ENCODE measurements around the gene DLG1.

The DLG1 gene

GRCh38 chr3:197010556-197011351 lies 287.7 kb downstream of the DLG1 start:
- CTCF ChIA-PET: interaction anchor here (0.8 to 1.6 kb wide), 4 partner anchors 12 to 177 kb away, joined by 3 to 9 read pairs (median 4); partner anchors contain the start of gene MELTF
- no peak for TF ChIP-seq CTCF (IDR thresholded peaks at IDR 0.05; ENCODE audit: control extremely low read depth, extremely low read depth, low read depth, missing control alignments)
- DNase-seq (ENCODE audit: extremely low spot score): no peak
- POLR2A ChIA-PET: no interaction called here

GRCh38 chr3:197009532-197010019 lies 288.8 kb downstream of the DLG1 start:
- DNase-seq (ENCODE audit: extremely low spot score): no peak
- POLR2A ChIA-PET: interaction anchor here (1.2 kb wide), 1 partner anchor 142 kb away, joined by 4 read pairs; the partner anchor contains the start of gene SENP5
- TF ChIP-seq CTCF (IDR thresholded peaks at IDR 0.05; ENCODE audit: control extremely low read depth, extremely low read depth, low read depth, missing control alignments): no peak
- CTCF ChIA-PET: interaction anchor here (0.9 to 1.6 kb wide), 7 partner anchors 9 to 178 kb away, joined by 3 to 4 read pairs (median 3); partner anchors contain the start of gene MELTF

GRCh38 chr3:197008436-197009209 lies 289.8 kb downstream of the DLG1 start:
- TF ChIP-seq CTCF (IDR thresholded peaks at IDR 0.05; ENCODE audit: control extremely low read depth, extremely low read depth, low read depth, missing control alignments): no peak
- ChIA-PET POLR2A (interaction anchor here (0.5 to 1.2 kb wide), 2 partner anchors 14 to 141 kb away, joined by 3 to 4 read pairs; partner anchors contain the start of gene SENP5), CTCF (interaction anchor here (0.9 to 1.3 kb wide), 6 partner anchors 10 to 45 kb away, joined by 3 to 4 read pairs (median 3); partner anchors contain the start of gene MELTF)
- no peak for DNase-seq (ENCODE audit: extremely low spot score)

- ChIA-PET CTCF (interaction anchor here (1.0 to 7.6 kb wide), 2 partner anchors 21 to 180 kb away, joined by 4 to 47 read pairs; partner anchors contain the start of gene MELTF), POLR2A (interaction anchor here (0.5 kb wide), 1 partner anchor 15 kb away, joined by 3 read pairs; no protein-coding TSS in a partner anchor)
- no peak for TF ChIP-seq CTCF (IDR thresholded peaks at IDR 0.05; ENCODE audit: control extremely low read depth, extremely low read depth, low read depth, missing control alignments)
- DNase-seq (ENCODE audit: extremely low spot score): no peak
These were observed 290.5 kb downstream of the DLG1 start for GRCh38 chr3:197007953-197008352.

GRCh38 chr3:197007296-197007940 lies 291.0 kb downstream of the DLG1 start:
- ChIA-PET POLR2A (no interaction called here), CTCF (interaction anchor here (0.7 to 7.6 kb wide), 5 partner anchors 9 to 181 kb away, joined by 3 to 47 read pairs (median 4); partner anchors contain the start of gene MELTF)
- no peak for TF ChIP-seq CTCF (IDR thresholded peaks at IDR 0.05; ENCODE audit: control extremely low read depth, extremely low read depth, low read depth, missing control alignments)
- DNase-seq (ENCODE audit: extremely low spot score): no peak

Data from GM10248 (cell line).